DMS 273 treated with DMSO at 0.1 percent for 48 hours (cell line): ENCODE measurements around the gene GGT1.
"Not testable (repeated sequence)": the region's sequence is repeated elsewhere in the genome, so short reads cannot be mapped to it uniquely, and the experiment has no call there.

ENCODE experiments used
- DNase-seq: peaks from one replicate; lab custom pipeline; 2025; lab: John Stamatoyannopoulos, UW

The GGT1 gene

DNA sequence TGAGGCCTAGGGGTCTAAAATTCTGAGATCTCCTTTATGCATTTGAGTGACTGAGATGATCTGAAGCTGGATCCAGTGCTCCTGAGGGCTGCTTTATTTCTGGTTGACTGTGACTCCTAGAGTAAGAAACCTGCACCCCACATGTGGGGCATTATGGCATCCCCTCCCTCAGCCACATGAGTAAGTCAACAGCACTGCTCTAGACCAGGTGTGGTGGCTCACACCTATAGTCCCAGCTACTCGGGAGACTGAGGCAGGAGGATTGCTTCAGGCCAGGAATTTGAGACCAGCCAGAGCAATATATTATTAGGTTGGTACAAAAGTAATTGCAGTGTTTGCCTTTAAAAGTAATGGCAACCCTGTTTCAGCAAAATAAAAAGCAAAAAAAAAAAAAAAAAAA is 39.3 kb downstream of the GGT1 start:
- DNase-seq, result not testable (repeated sequence)

GRCh38 chr22:24644409-24644808 is 41.4 kb downstream of the GGT1 start:
- DNase-seq, result not testable (repeated sequence)

- DNase-seq, result not testable (repeated sequence)
These were observed 42.7 kb downstream of the GGT1 start for GRCh38 chr22:24645408-24646399.

DNA sequence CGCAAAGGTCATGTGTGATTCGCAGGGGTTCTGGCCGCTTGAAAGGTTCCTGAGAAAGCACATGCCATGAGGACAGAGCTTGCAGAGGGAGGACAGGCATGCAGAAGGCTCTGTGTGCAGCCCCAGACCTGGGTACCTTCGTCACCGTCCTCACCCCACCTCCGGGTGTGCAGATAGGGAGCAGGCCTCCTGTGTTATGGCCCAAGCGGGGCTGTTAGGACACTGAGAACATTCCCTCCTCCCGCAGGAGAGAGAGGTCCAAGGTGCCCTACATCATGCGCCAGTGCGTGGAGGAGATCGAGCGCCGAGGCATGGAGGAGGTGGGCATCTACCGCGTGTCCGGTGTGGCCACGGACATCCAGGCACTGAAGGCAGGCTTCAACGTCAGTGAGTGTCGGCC is 43.8 kb downstream of the GGT1 start:
- not testable (repeated sequence) for DNase-seq

DNA sequence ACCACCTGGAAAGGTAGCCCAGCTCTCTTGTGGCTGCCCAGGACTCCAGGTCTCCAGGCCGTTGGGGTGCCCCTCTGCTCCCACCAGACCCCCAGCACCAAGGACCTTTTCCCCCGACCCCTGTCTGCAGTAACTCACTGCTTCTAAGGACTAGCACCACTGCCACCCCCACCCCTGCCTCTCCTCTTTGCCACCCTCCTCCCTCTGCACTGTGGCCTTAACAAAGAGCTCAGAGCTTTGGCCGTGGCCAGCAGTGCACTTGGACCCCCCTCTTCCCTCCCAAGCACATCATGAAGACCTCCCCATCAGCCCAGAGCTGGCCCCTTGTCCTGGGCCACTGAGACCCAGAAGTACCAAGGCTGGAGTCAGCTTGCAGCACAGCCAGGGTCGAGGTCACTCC is 46.4 kb downstream of the GGT1 start:
- not testable (repeated sequence) for DNase-seq

GRCh38 chr22:24650884-24651283 is 47.9 kb downstream of the GGT1 start:
- DNase-seq, result not testable (repeated sequence)

DNA sequence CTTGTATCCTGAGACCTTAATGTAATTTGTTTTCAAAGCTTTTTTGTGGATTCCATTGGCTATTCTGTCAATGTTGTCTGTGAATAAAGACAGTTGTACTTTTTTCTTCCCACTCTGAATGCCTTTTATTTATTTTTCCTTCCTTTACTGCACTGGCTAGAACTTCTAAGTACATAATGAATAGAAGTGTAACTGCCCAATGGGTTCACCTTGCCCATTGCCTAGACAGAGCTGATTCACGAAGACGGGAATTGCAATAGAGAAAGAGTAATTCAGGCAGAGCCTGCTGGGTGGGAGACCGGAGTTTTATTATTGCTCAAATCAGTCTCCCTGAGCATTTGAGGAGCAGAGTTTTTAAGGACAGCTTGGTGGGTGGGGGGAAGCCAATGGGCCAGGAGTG is 62.4 kb downstream of the GGT1 start:
- not testable (repeated sequence) for DNase-seq

DNA sequence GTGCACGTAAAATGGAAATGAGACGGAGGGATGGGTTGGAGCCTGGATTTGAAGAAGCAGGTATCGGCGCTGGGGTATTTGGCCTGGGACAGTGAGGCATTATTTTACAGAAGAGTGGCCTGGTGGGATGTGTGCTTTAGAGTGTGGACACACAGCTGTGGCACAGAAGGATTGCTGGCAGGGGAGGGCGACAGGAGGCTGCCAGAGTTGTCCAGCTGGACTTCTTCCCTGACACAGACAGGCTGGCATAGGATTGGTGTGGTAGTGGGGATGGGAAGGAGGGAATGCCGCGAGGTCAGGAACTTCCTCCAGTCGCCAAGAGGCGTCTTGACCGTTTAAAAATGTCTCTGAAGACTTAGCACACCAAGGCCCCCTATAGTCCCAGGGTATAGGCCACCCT is 64.9 kb downstream of the GGT1 start:
- not testable (repeated sequence) for DNase-seq

- not testable (repeated sequence) for DNase-seq
These were observed 69.5 kb downstream of the GGT1 start for GRCh38 chr22:24672532-24672931.
